A673 (cell line): ENCODE data around the gene CCR6. TPM values are rescaled to one million over a fixed set of nuclear protein-coding genes. Genes with fewer than 3 reads are reported as not detected.
"Not testable (repeated sequence)": the region's sequence is repeated elsewhere in the genome, so short reads cannot be mapped to it uniquely, and the experiment has no call there.

Experiments used
- BruUV-seq: library from RNA; stranded (reverse); fragments of 400-500 nt; replicated peaks from 2 replicates; lab custom pipeline; 2021; lab: Mats Ljungman, UMichigan
- CTCF ChIA-PET: fragments of 300-600 bp; sonication (Branson Sonifier 250); formaldehyde crosslinking; loops from one replicate; lab custom pipeline; 2022; ENCODE audit warnings: antibody characterized with exemption; lab: Charles Lee
- POLR2A ChIA-PET: fragments of 300-600 bp; sonication (Branson Sonifier 250); formaldehyde crosslinking; loops from one replicate; lab custom pipeline; 2022; ENCODE audit warnings: antibody characterized with exemption; ENCODE audit not compliant: low non-redundant PET; lab: Charles Lee
- DNase-seq: peaks from one replicate; pipeline ENCODE4 v3.0.0-alpha.2; 2015; ENCODE audit warnings: low spot score
- H3K27ac ChIP-seq: fragments of 200-600 bp; sonication (generic); 2 replicates; pipeline ENCODE4 v1.5.1; 2016; ENCODE audit warnings: mixed run types, low read depth, mild to moderate bottlenecking, mixed read lengths, antibody characterized with exemption, low read length; ENCODE audit not compliant: poor library complexity, severe bottlenecking
- H3K27me3 ChIP-seq: fragments of 200-600 bp; sonication (generic); replicated peaks from 2 replicates; pipeline ENCODE4 v1.6.1; 2017; ENCODE audit warnings: mixed run types, low read depth, mild to moderate bottlenecking, mixed read lengths, antibody characterized with exemption, low read length; ENCODE audit not compliant: insufficient read depth, poor library complexity
- H3K36me3 ChIP-seq: fragments of 200-600 bp; sonication (generic); 2 replicates; pipeline ENCODE4 v1.6.1; 2016; ENCODE audit warnings: mixed run types, mild to moderate bottlenecking, mixed read lengths, antibody characterized with exemption, low read length; ENCODE audit not compliant: insufficient read depth, poor library complexity, severe bottlenecking
- H3K4me1 ChIP-seq: fragments of 200-600 bp; sonication (generic); 2 replicates; pipeline ENCODE4 v1.6.1; 2017; ENCODE audit warnings: mixed run types, mild to moderate bottlenecking, mixed read lengths, antibody characterized with exemption, low read length; ENCODE audit not compliant: insufficient read depth, poor library complexity, severe bottlenecking
- H3K4me3 ChIP-seq: fragments of 200-600 bp; sonication (generic); 2 replicates; pipeline ENCODE4 v1.5.1; 2016; ENCODE audit warnings: low read depth, mixed run types, mild to moderate bottlenecking, mixed read lengths, low read length; ENCODE audit not compliant: poor library complexity, severe bottlenecking
- H3K9me3 ChIP-seq: fragments of 200-600 bp; sonication (generic); 2 replicates; pipeline ENCODE4 v1.6.1; 2016; ENCODE audit warnings: mixed run types, low read depth, mild to moderate bottlenecking, mixed read lengths, antibody characterized with exemption, low read length; ENCODE audit not compliant: poor library complexity, severe bottlenecking
- intact Hi-C: fragments of 100-400 bp; cut with micrococcal nuclease; formaldehyde crosslinking; loops from one replicate; pipeline ENCODE4 v1.10.0; 2022; ENCODE audit not compliant: unreplicated experiment
- total RNA-seq: library from RNA; stranded (reverse); gene quantifications from 2 replicates; pipeline ENCODE4 v1.2.3, GENCODE V29; 2021

Gene CCR6
- total RNA-seq, 1 experiment from 2014 or later, result not detected

DNA sequence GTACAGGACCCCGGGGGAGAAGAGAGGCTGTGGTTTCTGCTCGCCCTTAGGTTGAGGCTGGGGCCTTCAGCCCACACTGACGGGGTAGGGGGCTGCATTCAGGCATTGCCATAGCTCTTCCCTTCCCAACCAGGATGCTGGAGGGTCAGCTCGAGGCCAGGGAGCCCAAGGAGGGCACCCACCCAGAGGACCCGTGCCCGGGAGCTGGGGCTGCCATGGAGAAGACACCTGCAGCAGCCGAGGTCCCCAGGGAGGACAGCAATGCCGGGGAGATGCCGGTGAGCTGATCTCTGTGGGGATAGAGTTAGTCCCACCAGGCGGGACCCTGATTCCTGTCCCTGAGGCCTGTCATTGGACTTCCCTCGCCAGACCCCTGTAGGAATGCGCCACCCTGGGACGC lies 49.1 kb downstream of the CCR6 start:
- POLR2A ChIA-PET, H3K27me3 ChIP-seq, H3K4me1 ChIP-seq, intact Hi-C loops, H3K4me3 ChIP-seq, H3K27ac ChIP-seq, H3K36me3 ChIP-seq, DNase-seq, CTCF ChIA-PET, BruUV-seq, H3K9me3 ChIP-seq: not testable (repeated sequence)

DNA sequence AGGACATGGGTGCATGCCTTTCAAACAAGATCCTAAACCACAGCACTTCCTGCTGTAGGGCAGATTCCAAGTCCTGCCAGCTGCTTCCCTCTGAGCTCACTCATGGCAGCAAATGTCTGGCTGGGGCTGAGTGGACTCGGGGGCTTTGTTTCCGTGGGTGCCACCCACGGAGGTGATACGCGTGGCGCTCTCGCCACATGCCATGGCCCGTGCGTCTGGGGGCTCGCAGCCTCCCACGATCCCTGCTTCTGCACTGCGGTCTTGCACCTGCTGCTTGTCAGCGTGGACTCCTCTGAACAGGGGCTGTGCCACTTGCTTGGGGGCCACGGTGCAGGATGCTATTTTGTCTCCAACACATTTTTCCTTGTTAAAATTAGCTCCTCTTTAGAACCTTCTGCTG lies 54.4 kb downstream of the CCR6 start:
- not testable (repeated sequence) for BruUV-seq

DNA sequence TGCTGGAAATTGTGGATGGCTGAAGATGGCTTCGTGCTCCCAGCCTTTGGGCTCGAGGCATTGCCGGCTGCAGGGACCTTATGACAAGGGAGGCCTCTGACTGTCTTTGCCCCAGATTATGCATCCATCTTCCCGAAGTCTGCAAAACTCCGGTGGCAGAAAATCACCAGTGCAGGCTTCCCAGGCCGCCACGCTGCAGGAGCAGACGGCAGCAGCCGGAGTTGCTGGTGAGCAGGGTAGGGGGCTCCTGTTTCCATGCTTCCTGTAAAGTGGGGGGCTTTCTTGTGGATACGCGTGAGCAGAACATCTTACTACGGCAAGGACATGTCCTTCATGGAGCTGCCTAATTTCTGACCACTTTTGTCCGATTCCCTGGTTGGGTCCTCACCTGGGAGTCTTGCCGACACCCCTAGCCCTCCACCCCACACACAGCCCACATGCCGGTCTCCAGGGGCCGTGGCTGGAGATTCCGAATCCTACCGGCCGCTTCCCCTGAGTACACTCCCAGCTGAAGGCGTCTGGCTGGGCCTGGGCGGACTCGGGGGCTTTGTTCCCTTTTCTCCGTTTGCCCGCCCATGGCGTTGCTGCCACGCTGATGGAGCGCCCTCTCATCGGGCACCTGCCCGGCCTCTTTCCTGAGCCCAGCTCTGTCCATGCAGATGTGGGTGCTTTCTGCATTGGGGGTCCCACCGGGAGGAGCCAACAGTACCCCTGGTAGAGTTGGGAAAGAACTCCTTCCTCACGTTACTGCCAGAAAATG lies 56.2 kb downstream of the CCR6 start:
- H3K27me3 ChIP-seq, CTCF ChIA-PET, BruUV-seq, H3K36me3 ChIP-seq, H3K27ac ChIP-seq, H3K9me3 ChIP-seq, DNase-seq, intact Hi-C loops, H3K4me3 ChIP-seq, H3K4me1 ChIP-seq, POLR2A ChIA-PET: not testable (repeated sequence)

More for the DNA sequence above, 54.4 kb downstream of the CCR6 start:
- H3K4me1 ChIP-seq, H3K4me3 ChIP-seq, H3K27ac ChIP-seq, intact Hi-C loops, H3K27me3 ChIP-seq, DNase-seq, H3K36me3 ChIP-seq, POLR2A ChIA-PET, H3K9me3 ChIP-seq, CTCF ChIA-PET: not testable (repeated sequence)

DNA sequence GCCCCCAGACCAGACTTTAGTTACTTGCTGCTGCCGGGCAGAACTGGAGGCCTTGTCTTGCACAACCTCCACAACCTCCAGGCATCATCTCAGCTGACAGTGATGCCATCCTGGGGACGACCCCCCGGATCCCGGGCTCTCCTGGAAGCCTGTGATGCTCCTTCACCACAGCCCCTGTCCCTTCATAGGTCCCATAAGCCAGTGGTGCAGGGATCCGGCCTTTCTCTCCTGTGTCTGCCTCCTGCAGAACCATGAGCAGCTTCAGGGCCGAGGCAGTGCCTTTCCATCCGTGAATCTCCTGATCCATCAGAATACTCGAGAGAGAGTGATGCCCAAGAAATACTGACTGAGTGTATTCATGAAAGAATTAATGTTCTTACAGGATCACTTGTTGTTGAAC lies 57.2 kb downstream of the CCR6 start:
- H3K27me3 ChIP-seq, H3K36me3 ChIP-seq, BruUV-seq, intact Hi-C loops, H3K27ac ChIP-seq, H3K4me3 ChIP-seq, H3K4me1 ChIP-seq, CTCF ChIA-PET, DNase-seq, POLR2A ChIA-PET, H3K9me3 ChIP-seq: not testable (repeated sequence)

DNA sequence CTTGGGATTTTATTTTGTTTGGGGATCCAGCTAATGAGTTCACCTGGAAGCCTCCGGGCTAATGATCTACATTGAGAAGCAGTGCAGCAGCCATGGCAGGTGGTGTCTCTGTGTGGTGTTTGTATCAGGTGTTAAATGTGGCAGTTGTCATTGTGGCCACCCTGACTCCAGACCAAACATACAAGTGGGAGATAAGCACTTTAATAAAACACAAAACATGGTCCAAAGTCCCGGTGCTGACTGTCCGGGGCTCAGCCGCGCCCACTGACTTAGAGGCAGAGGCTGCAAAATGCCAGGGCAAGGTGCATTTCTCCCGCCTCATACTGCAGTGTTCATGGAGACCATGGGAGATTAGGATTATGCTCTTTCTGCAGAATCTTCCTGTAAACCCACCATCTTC lies 58.5 kb downstream of the CCR6 start:
- CTCF ChIA-PET, intact Hi-C loops, H3K4me3 ChIP-seq, H3K4me1 ChIP-seq, H3K27ac ChIP-seq, H3K27me3 ChIP-seq, H3K36me3 ChIP-seq, POLR2A ChIA-PET, BruUV-seq, H3K9me3 ChIP-seq, DNase-seq: not testable (repeated sequence)
